ENCODE results near the gene NOTCH1.
"Not testable (repeated sequence)": the region's sequence is repeated elsewhere in the genome, so short reads cannot be mapped to it uniquely, and the experiment has no call there.

DNA sequence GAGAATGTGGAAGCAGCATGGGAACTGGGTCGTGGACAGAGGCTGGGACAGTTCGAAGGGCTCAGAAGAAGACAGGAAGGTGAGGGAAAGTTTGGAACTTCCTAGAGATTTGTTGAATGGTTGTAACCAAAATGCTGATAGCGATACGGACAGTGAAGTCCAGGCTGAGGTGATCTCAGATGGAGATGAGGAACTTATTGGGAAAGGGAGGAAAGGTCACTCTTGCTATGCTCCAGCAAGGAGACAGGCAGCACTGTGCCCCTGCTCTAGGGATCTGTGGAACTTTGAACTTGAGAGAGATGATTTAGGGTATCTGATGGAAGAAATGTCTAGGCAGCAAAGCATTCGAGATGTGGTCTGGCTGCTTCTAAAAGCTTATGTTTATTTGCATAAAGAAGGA lies 13.0 kb upstream of the NOTCH1 start:
- not testable (repeated sequence) for TF ChIP-seq ZNF223 (tag by site-specific recombination; IDR thresholded peaks at IDR 0.05); ZBTB21 (tag by site-specific recombination; IDR thresholded peaks at IDR 0.05); ZNF571 (tag by site-specific recombination; IDR thresholded peaks at IDR 0.05); ZNF211 (tag by site-specific recombination; IDR thresholded peaks at IDR 0.05; ENCODE audit: low read depth); ZBTB17 (tag by site-specific recombination; IDR thresholded peaks at IDR 0.05)
- TF ChIP-seq, protein P1, sequence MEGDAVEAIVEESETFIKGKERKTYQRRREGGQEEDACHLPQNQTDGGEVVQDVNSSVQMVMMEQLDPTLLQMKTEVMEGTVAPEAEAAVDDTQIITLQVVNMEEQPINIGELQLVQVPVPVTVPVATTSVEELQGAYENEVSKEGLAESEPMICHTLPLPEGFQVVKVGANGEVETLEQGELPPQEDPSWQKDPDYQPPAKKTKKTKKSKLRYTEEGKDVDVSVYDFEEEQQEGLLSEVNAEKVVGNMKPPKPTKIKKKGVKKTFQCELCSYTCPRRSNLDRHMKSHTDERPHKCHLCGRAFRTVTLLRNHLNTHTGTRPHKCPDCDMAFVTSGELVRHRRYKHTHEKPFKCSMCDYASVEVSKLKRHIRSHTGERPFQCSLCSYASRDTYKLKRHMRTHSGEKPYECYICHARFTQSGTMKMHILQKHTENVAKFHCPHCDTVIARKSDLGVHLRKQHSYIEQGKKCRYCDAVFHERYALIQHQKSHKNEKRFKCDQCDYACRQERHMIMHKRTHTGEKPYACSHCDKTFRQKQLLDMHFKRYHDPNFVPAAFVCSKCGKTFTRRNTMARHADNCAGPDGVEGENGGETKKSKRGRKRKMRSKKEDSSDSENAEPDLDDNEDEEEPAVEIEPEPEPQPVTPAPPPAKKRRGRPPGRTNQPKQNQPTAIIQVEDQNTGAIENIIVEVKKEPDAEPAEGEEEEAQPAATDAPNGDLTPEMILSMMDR (tag by site-specific recombination; IDR thresholded peaks at IDR 0.05): not testable (repeated sequence)
